H9 (cell line): ENCODE measurements around the gene NSL1. TPM values are rescaled to one million over a fixed set of nuclear protein-coding genes. Genes with fewer than 3 reads are reported as not detected.

ENCODE experiments used
- DNase-seq: peaks from one replicate; pipeline ENCODE4 v3.0.0-alpha.2; 2017
- H2AFZ ChIP-seq: one replicate; pipeline ENCODE4 v1.6.1; 2013; ENCODE audit warnings: mild to moderate bottlenecking, low read length, control low read depth, moderate library complexity
- H2AK5ac ChIP-seq: 2 replicates; pipeline ENCODE4 v1.6.1; 2013; ENCODE audit warnings: low read length, control low read depth, mixed read lengths; ENCODE audit not compliant: insufficient read length
- H2BK120ac ChIP-seq: one replicate; pipeline ENCODE4 v1.6.1; 2013; ENCODE audit warnings: low read depth, mild to moderate bottlenecking, low read length, control low read depth, inconsistent platforms; ENCODE audit not compliant: poor library complexity, severe bottlenecking
- H2BK12ac ChIP-seq: 2 replicates; pipeline ENCODE4 v1.6.1; 2013; ENCODE audit warnings: low read length, control low read depth, mixed read lengths, low read depth; ENCODE audit not compliant: insufficient read length
- H2BK15ac ChIP-seq: 2 replicates; pipeline ENCODE4 v1.6.1; 2013; ENCODE audit warnings: low read depth, low read length, control low read depth
- H2BK20ac ChIP-seq: one replicate; pipeline ENCODE4 v1.6.1; 2013; ENCODE audit warnings: low read depth, mild to moderate bottlenecking, low read length, control low read depth, inconsistent platforms; ENCODE audit not compliant: poor library complexity, severe bottlenecking
- H2BK5ac ChIP-seq: 2 replicates; pipeline ENCODE4 v1.6.1; 2013; ENCODE audit warnings: low read length, control low read depth, mixed read lengths; ENCODE audit not compliant: insufficient read length
- H3K14ac ChIP-seq: 2 replicates; pipeline ENCODE4 v1.6.1; 2013; ENCODE audit warnings: low read length, control low read depth; ENCODE audit not compliant: insufficient read depth
- H3K18ac ChIP-seq: 2 replicates; pipeline ENCODE4 v1.6.1; 2013; ENCODE audit warnings: low read depth, mild to moderate bottlenecking, mixed read lengths, low read length, control low read depth; ENCODE audit not compliant: insufficient read length
- H3K23ac ChIP-seq: 2 replicates; pipeline ENCODE4 v1.6.1; 2013; ENCODE audit warnings: low read length, control low read depth, mixed read lengths, low read depth; ENCODE audit not compliant: insufficient read length
- H3K23me2 ChIP-seq: 2 replicates; pipeline ENCODE4 v1.6.1; 2013; ENCODE audit warnings: low read depth, mild to moderate bottlenecking, mixed read lengths, low read length, control low read depth; ENCODE audit not compliant: insufficient read length, poor library complexity, severe bottlenecking
- H3K27ac ChIP-seq: 2 replicates; pipeline ENCODE4 v1.5.1; 2013; ENCODE audit warnings: low read length, control low read depth, mixed read lengths, low read depth; ENCODE audit not compliant: insufficient read length
- H3K27me3 ChIP-seq: 2 replicates; pipeline ENCODE4 v1.6.1; 2013; ENCODE audit warnings: low read length, control low read depth, inconsistent platforms; ENCODE audit not compliant: insufficient read depth
- H3K4ac ChIP-seq: 2 replicates; pipeline ENCODE4 v1.6.1; 2013; ENCODE audit warnings: low read depth, mild to moderate bottlenecking, control low read depth, inconsistent platforms, low read length, moderate library complexity
- H3K4me1 ChIP-seq: 2 replicates; pipeline ENCODE4 v1.6.1; 2013; ENCODE audit warnings: low read length, control low read depth, inconsistent platforms; ENCODE audit not compliant: insufficient read depth
- H3K4me2 ChIP-seq: 2 replicates; pipeline ENCODE4 v1.6.1; 2013; ENCODE audit warnings: low read length, control low read depth, mixed read lengths; ENCODE audit not compliant: insufficient read length, insufficient read depth
- H3K56ac ChIP-seq: 2 replicates; pipeline ENCODE4 v1.6.1; 2013; ENCODE audit warnings: low read depth, mild to moderate bottlenecking, mixed read lengths, low read length, control low read depth; ENCODE audit not compliant: insufficient read length
- H3K79me1 ChIP-seq: 2 replicates; pipeline ENCODE4 v1.6.1; 2013; ENCODE audit warnings: low read depth, mild to moderate bottlenecking, moderate library complexity, low read length, control low read depth, inconsistent platforms; ENCODE audit not compliant: insufficient read depth, poor library complexity, severe bottlenecking
- H3K79me2 ChIP-seq: 2 replicates; pipeline ENCODE4 v1.6.1; 2013; ENCODE audit warnings: low read length, control low read depth, inconsistent platforms; ENCODE audit not compliant: insufficient read depth
- H3K9ac ChIP-seq: 2 replicates; pipeline ENCODE4 v1.6.1; 2013; ENCODE audit warnings: low read length, control low read depth, mixed read lengths; ENCODE audit not compliant: insufficient read length; ENCODE audit errors: extremely low read depth
- H3K9me3 ChIP-seq: one replicate; pipeline ENCODE4 v1.6.1; 2013; ENCODE audit warnings: low read depth, low read length, inconsistent platforms; ENCODE audit not compliant: control insufficient read depth
- H3T11ph ChIP-seq: one replicate; pipeline ENCODE4 v1.6.1; 2013; ENCODE audit warnings: mild to moderate bottlenecking, low read length, control low read depth, inconsistent platforms
- H4K20me1 ChIP-seq: one replicate; pipeline ENCODE4 v1.6.1; 2013; ENCODE audit not compliant: control insufficient read depth, insufficient read length, insufficient read depth
- H4K5ac ChIP-seq: 2 replicates; pipeline ENCODE4 v1.6.1; 2013; ENCODE audit warnings: low read depth, mild to moderate bottlenecking, mixed read lengths, low read length, control low read depth; ENCODE audit not compliant: insufficient read length
- H4K8ac ChIP-seq: replicated peaks from 2 replicates; pipeline ENCODE4 v1.6.1; 2013; ENCODE audit warnings: low read length, control low read depth, mixed read lengths, low read depth; ENCODE audit not compliant: insufficient read length
- H4K91ac ChIP-seq: 2 replicates; pipeline ENCODE4 v1.6.1; 2013; ENCODE audit warnings: low read depth, mild to moderate bottlenecking, moderate library complexity, mixed read lengths, low read length, control low read depth; ENCODE audit not compliant: insufficient read length
- H3K27ac Mint-ChIP-seq, 3 experiments: 2 replicates in 2 of 3; 3 replicates in 1 of 3; pipeline ENCODE4 v1.8.0; 2020 to 2021; ENCODE audit warnings: mixed read lengths in 3 of 3, mild to moderate bottlenecking in 1 of 3, moderate library complexity in 1 of 3
- H3K27me3 Mint-ChIP-seq: 2 replicates; pipeline ENCODE4 v1.8.0; 2021; ENCODE audit warnings: low read depth, mild to moderate bottlenecking, moderate library complexity, mixed read lengths
- H3K36me3 Mint-ChIP-seq, 3 experiments: 2 replicates in 2 of 3; 3 replicates in 1 of 3; pipeline ENCODE4 v1.8.0; 2020 to 2021; ENCODE audit warnings: low read depth in 3 of 3, mixed read lengths in 3 of 3; ENCODE audit not compliant: insufficient read depth in 1 of 3
- H3K4me1 Mint-ChIP-seq, 2 experiments: 2 replicates each; pipeline ENCODE4 v1.8.0; 2020; ENCODE audit warnings: mixed read lengths in 2 of 2
- H3K4me3 Mint-ChIP-seq, 2 experiments: 2 replicates in 1 of 2; 3 replicates in 1 of 2; pipeline ENCODE4 v1.8.0; 2020 to 2021; ENCODE audit warnings: mild to moderate bottlenecking in 2 of 2, mixed read lengths in 2 of 2, moderate library complexity in 1 of 2
- H3K9me3 Mint-ChIP-seq, 2 experiments: 2 replicates in 1 of 2; 3 replicates in 1 of 2; pipeline ENCODE4 v1.8.0; 2020; ENCODE audit warnings: mild to moderate bottlenecking in 2 of 2, mixed read lengths in 2 of 2, moderate library complexity in 1 of 2
- WGBS: extraction: QIAGEN DNeasy Blood & Tissue Kit; methylation state at CpG from one replicate; pipeline ENCODE4 v1.1.7; 2013; ENCODE audit warnings: missing lambda C conversion rate, low lambda C conversion rate, mixed read lengths; ENCODE audit not compliant: insufficient read length; ENCODE audit errors: extremely low coverage; 5-methylcytosine and 5-hydroxymethylcytosine counted together
- total RNA-seq: library from RNA; stranded (reverse); gene quantifications from 2 replicates; pipeline ENCODE4 v1.2.1, GENCODE V29; 2021
- TF ChIP-seq, protein P1 (sequence below): fragments of 200-600 bp; sonication (generic); conservative IDR thresholded peaks from 3 replicates; pipeline ENCODE4 v1.8.0; 2021; ENCODE audit warnings: antibody characterized with exemption, mild to moderate bottlenecking

NSL1 gene
- total RNA-seq, 1 experiment from 2014 or later, result 49.3 TPM

DNA sequence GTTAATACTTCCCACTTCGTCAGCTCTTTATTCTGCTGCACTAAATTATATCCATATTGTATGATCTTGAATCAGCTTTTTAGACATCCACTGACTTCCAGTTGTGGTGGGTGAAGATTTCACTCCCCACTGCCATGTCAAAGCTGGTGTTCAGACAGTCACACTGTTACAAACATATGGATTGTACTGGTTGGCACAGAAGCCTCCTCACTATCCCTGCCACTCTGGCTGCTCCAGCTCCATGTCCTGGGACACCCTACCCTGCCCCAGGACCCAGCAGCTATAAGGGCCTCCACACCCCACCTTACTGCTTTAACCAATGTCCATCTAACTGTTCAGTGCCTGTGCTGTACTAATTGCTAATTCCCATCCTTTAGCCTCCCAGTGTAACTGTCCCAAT, 59.9 kb downstream of the NSL1 start:
- Histone ChIP-seq H3K9me3 (no peaks in the 10 kb centered on the region), H3K79me1 (no peaks in the 10 kb centered on the region), H3K23me2 (no peaks in the 10 kb centered on the region), H3K18ac (no peak overlapping the region), H2BK5ac (no peak overlapping the region), H4K20me1 (no peaks in the 10 kb centered on the region), H3T11ph (no peak overlapping the region), H2BK12ac (no peak overlapping the region), H2AK5ac (no peak overlapping the region), H3K27me3 (no peaks in the 10 kb centered on the region), H3K23ac (no peak overlapping the region), H2BK15ac (no peak overlapping the region), H3K14ac (no peak overlapping the region), H3K4ac (no peak overlapping the region), H2BK120ac (no peak overlapping the region), H3K56ac (no peak overlapping the region), H3K79me2 (no peaks in the 10 kb centered on the region), H3K9ac (no peak overlapping the region), H3K4me1 (no peaks in the 10 kb centered on the region), H2BK20ac (no peak overlapping the region), H4K5ac (no peak overlapping the region), H3K27ac (no peak overlapping the region), H4K91ac (no peak overlapping the region), H4K8ac (no peak overlapping the region), H2AFZ (no peak overlapping the region), H3K4me2 (no peak overlapping the region)
- Mint-ChIP-seq H3K4me3 (no peak overlapping the region), H3K4me1 (peaks cover 0 to 3% of the 10 kb centered on the region in 2 experiments; a peak in 1 of 4 replicates), H3K27ac (no peak overlapping the region), H3K9me3 (peaks cover 0 to under 1% of the 10 kb centered on the region in 2 experiments; a peak in 1 of 5 replicates), H3K36me3 (peaks cover 6 to 15% (median 10%) of the 10 kb centered on the region in 3 experiments), H3K27me3 (no peaks in the 10 kb centered on the region)
- TF ChIP-seq, protein P1, sequence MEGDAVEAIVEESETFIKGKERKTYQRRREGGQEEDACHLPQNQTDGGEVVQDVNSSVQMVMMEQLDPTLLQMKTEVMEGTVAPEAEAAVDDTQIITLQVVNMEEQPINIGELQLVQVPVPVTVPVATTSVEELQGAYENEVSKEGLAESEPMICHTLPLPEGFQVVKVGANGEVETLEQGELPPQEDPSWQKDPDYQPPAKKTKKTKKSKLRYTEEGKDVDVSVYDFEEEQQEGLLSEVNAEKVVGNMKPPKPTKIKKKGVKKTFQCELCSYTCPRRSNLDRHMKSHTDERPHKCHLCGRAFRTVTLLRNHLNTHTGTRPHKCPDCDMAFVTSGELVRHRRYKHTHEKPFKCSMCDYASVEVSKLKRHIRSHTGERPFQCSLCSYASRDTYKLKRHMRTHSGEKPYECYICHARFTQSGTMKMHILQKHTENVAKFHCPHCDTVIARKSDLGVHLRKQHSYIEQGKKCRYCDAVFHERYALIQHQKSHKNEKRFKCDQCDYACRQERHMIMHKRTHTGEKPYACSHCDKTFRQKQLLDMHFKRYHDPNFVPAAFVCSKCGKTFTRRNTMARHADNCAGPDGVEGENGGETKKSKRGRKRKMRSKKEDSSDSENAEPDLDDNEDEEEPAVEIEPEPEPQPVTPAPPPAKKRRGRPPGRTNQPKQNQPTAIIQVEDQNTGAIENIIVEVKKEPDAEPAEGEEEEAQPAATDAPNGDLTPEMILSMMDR, result no peak
- no peak for DNase-seq
- WGBS, result no CpG with 5 or more reads among the region's 1 CpG
